SK-N-MC (cell line): Measurements from ENCODE around the gene POLR2B.
A peak's percentile ranks its signal among the peaks of the same experiment; 100 is the strongest.

Source experiments
- DNase-seq: peaks from one replicate; pipeline ENCODE4 v3.0.0-alpha.2; 2011; ENCODE audit warnings: low read depth, low spot score
- H3K27ac ChIP-seq: fragments of 200-600 bp; sonication (generic); 2 replicates; pipeline ENCODE4 v1.5.1; 2016; ENCODE audit warnings: mixed run types
- H3K36me3 ChIP-seq: fragments of 200-600 bp; sonication (generic); 2 replicates; pipeline ENCODE4 v1.6.1; 2017; ENCODE audit warnings: antibody characterized with exemption, low read length, mixed read lengths; ENCODE audit not compliant: insufficient read depth
- H3K4me3 ChIP-seq: fragments of 200-600 bp; sonication (generic); 2 replicates; pipeline ENCODE4 v1.5.1; 2016
- H3K9ac ChIP-seq: fragments of 200-600 bp; sonication (generic); 2 replicates; pipeline ENCODE4 v1.8.0; 2017; ENCODE audit warnings: mixed run types, mixed read lengths; ENCODE audit not compliant: insufficient read length
- H3K9me3 ChIP-seq: fragments of 200-600 bp; sonication (generic); 2 replicates; pipeline ENCODE4 v1.6.1; 2017; ENCODE audit warnings: low read depth, mild to moderate bottlenecking, antibody characterized with exemption, low read length, moderate library complexity, mixed read lengths
- EZH2 ChIP-seq: fragments of 200-600 bp; sonication (generic); IDR thresholded peaks from one replicate; pipeline ENCODE4 v1.6.1; 2017; ENCODE audit warnings: antibody characterized with exemption
- FOXP2 ChIP-seq: optimal IDR thresholded peaks from 2 replicates; pipeline ENCODE3; 2011; ENCODE audit warnings: mild to moderate bottlenecking, moderate library complexity; ENCODE audit not compliant: insufficient read depth; ENCODE audit errors: extremely low read length, control extremely low read depth
- POLR2AphosphoS5 ChIP-seq: IDR thresholded peaks from 2 replicates; pipeline ENCODE4 v1.6.1; 2012; ENCODE audit warnings: mild to moderate bottlenecking, low read depth, low read length, borderline replicate concordance

Gene POLR2B

DNA sequence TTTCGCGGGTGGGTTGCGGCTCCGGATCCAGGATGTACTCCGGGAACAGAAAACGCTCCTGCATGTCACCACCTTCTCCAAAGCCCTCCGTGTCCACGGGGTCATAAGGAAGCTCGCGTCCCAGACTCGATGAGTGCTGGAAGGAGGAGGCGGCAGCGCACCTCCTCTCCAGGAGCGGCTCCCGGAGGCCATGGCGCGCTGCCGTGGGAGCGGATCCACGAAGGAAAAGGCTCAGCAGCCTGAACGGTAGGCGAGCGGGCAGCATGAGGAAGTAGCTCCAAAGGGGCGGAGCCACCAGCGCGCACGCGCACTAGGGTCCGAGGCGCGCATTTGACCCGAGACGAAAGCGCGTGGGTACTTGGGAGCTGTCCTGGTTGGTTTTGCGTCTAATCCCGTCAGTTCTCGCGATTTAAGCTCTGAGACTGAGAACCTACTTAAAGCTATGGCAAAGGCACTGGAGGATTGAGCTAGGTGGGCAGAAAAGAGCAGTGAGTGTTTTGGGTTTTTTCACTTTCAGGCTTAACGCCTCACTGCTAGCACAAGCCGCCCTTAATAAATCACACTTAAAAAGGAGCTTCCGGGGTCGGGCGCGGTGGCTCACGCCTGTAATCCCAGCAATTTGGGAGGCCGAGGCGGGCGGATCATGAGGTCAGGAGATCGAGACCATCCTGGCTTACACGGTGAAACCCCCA, 1.2 kb upstream of the POLR2B start, which contains the start of gene NOA1:
Gene NOA1 (minus strand): TSS at position 286 of the 692 bp plus-strand sequence. CDS start 21 bp downstream, at position 265.
- peaks cover 41% of the 10 kb centered on the region for H3K36me3 ChIP-seq
- TF ChIP-seq FOXP2 (peak; percentile 61), POLR2AphosphoS5 (peak; percentile 91), EZH2 (no peak)
- H3K9ac ChIP-seq, result peak within 1 kb of the TSS; percentile 93
- peak within 1 kb of the TSS; percentile 96 for H3K27ac ChIP-seq
- peak within 1 kb of the TSS; percentile 91 for H3K4me3 ChIP-seq
- peaks cover 3% of the 10 kb centered on the region; the same call in 1 of the 2 replicates for H3K9me3 ChIP-seq
- DNase-seq, result peak; percentile 98

DNA sequence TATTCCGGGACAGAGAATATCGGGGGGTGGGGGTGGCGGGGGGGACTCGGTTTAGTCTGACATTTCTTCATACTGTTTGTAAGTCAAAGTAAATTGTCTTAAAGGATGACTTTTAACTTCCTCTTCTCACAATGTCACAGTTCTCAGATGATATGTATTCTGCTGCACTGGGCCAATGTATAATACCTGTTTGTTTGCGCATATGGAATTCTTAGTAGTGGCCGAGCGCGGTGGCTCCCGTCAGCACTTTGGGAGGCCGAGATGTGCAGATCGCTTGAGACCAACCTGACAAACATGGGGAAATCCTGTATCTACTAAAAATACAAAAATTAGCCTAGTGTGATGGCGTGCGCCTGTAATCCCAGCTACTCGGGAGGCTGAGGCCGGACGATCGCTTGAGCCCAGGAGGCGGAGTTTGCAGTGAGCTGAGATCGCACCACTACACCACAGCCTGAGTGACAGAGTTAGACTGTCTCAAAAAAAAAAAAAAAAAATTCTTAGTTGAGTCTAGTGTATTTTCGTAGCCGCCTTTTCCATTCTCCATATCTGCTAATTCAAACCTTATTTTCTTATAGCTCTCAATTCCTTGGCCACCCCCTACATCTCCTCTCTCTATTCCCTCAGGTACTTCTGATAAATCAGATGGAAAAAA, 851 bp downstream of the POLR2B start:
- no peak for DNase-seq
- Histone ChIP-seq H3K36me3 (peaks cover 25% of the 10 kb centered on the region), H3K9me3 (no peaks in the 10 kb centered on the region), H3K9ac (peak overlapping the region; percentile 93), H3K4me3 (peak overlapping the region; percentile 91), H3K27ac (peak overlapping the region; percentile 96; the same call in 1 of the 2 replicates)
- TF ChIP-seq POLR2AphosphoS5 (no peak), EZH2 (no peak), FOXP2 (no peak)

DNA sequence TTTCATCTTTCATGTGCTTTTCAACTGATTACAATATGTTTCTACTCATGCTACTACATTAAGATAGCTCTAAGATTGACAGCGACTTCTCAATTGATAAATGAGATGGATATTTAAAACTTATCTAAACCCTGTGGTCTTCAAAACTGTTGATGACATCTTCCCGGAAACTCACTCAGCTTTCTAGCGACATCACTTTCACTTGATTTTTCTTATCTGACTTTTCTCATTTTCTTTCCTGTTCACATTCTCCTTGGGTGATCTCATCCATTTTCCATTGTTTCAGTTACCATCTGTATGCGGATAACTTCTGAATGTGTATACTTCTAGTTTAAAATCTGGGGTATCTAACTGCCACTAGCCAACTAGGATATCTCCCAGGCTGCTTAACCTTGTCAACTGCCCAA, 3.1 kb downstream of the POLR2B start:
- no peak overlapping the region for H3K9ac ChIP-seq
- H3K36me3 ChIP-seq, result peaks cover 37% of the 10 kb centered on the region
- no peak for DNase-seq
- TF ChIP-seq FOXP2 (no peak), POLR2AphosphoS5 (no peak), EZH2 (no peak)
- peak overlapping the region; percentile 18; the same call in 1 of the 2 replicates for H3K4me3 ChIP-seq
- H3K9me3 ChIP-seq, result no peaks in the 10 kb centered on the region
- no peak overlapping the region for H3K27ac ChIP-seq

DNA sequence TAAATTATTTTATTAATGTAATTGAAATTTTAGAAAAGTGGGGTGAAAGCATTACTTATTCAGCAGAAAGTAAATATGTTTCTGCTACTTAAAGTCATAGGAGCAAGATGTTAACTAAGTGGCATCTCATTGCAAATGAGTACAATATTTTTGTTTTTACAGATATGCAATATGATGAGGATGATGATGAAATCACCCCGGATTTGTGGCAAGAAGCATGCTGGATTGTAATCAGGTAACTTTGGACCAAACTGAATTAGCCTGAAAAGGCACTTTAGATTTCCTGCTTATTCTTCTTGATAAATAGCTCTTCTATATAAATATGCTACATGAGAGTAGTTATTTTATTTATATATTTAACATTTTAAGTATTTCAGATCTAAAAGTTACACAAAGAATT, 7.5 kb downstream of the POLR2B start:
- no peak overlapping the region for H3K4me3 ChIP-seq
- no peak for DNase-seq
- H3K27ac ChIP-seq, result no peak overlapping the region
- no peak for TF ChIP-seq EZH2
- no peak for TF ChIP-seq FOXP2
- TF ChIP-seq POLR2AphosphoS5, result no peak
- H3K9me3 ChIP-seq, result no peaks in the 10 kb centered on the region
- H3K36me3 ChIP-seq, result peaks cover 72% of the 10 kb centered on the region
- no peak overlapping the region for H3K9ac ChIP-seq

DNA sequence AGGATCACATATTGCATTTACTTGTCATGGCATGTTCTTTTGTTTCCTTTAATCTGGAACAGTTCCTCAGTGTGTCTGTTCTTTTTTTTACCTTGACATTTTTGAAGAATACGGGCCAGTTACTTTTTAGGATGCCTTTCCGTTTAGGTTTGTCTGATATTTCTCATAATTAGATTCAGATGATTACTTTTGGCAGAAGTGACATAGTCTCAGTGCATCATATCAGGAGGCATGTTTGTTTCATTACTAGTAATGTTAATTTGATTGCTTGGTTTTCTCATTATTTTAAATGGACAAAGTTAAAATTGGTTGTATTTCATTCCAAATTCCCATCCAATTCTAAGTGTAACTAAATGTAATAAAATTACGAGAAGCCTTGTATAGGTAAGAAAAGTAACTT, 8.3 kb downstream of the POLR2B start:
- no peak for DNase-seq
- TF ChIP-seq EZH2 (no peak), FOXP2 (no peak), POLR2AphosphoS5 (no peak)
- peaks cover 72% of the 10 kb centered on the region for H3K36me3 ChIP-seq

DNA sequence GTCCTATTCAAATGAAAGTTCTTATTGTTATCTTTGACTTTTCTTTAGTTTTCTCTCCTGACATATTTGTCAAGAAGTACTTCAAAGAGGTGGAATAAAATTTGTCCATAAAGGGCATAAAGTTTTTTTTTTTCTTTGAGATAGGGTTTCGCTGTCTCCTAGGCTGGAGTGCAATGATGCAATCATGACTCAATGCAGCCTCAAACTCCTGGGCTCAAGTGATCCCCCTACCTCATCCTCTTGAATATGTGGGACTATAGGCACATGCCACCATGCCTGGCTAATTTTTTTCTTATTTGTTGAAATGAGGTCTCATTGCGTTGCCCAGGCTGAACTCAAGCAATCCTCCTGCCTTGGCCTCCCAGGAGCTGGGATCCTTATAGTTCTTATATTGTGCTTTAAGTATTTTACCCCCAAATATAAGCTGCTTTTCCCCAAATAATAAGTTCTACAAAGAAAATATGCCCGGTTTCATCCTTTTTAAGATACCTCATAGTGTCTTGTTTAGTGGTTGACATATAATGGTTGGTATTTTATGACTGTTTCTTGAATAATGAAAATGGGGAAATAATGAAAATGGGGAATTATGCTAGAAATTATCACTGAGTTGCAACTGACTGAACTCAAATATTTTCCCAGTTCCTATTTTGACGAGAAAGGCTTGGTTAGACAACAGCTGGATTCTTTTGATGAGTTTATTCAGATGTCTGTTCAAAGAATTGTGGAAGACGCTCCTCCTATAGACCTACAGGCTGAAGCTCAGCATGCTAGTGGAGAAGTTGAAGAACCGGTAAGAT, 11.6 kb downstream of the POLR2B start:
- no peak for DNase-seq
- Histone ChIP-seq H3K36me3 (peaks cover 88% of the 10 kb centered on the region), H3K27ac (peak overlapping the region; percentile 44; the same call in 1 of the 2 replicates), H3K4me3 (no peak overlapping the region), H3K9ac (no peak overlapping the region), H3K9me3 (no peaks in the 10 kb centered on the region)
- no peak for TF ChIP-seq FOXP2
- TF ChIP-seq EZH2, result no peak
- no peak for TF ChIP-seq POLR2AphosphoS5

More for the DNA sequence above, 8.3 kb downstream of the POLR2B start:
- Histone ChIP-seq H3K4me3 (no peak overlapping the region), H3K9me3 (no peaks in the 10 kb centered on the region), H3K9ac (no peak overlapping the region), H3K27ac (no peak overlapping the region)

DNA sequence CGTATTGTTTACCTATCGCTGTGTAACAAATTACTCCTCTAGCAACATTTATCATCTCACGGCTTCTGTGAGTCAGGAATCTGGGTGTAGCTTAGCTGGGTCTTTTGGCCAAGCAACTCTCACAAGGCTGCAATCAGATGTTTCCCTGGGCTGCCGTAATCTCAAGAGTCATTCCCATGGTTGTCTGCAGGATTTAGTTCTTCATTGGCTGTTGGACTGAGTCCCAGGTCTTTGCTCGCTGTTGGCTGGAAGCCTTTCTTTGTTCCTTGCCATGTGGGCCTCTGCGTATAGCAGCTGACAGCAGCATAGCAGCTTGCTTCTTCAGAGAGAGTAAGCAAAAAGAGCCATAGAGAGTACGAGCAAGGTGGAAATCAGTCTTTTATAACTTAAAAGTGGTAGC, 16.8 kb downstream of the POLR2B start:
- Histone ChIP-seq H3K4me3 (no peak overlapping the region), H3K27ac (peak overlapping the region; percentile 1; the same call in 1 of the 2 replicates), H3K36me3 (peaks cover 87% of the 10 kb centered on the region), H3K9me3 (no peaks in the 10 kb centered on the region), H3K9ac (no peak overlapping the region)
- no peak for DNase-seq
- TF ChIP-seq FOXP2 (no peak), EZH2 (no peak), POLR2AphosphoS5 (no peak)

DNA sequence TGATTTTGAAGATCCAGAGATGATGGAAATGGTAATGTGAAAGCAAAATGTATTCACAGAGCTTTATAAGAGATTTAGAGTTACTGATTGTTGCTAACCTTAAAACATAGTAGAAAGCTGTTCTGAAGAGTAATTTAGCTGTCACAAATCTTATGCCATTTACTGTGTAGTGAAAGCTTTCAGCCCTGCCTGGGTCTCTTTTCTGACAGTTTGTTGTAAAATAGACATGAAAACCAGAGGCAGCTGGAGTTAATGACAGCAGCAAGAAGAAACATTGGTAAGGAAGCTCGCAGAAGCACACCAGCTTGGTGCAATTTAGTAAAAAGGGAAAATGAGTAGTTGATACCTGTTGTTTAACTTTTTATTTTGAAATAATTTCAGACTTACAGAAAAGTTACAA, 21.1 kb downstream of the POLR2B start:
- TF ChIP-seq FOXP2 (no peak), EZH2 (no peak), POLR2AphosphoS5 (no peak)
- Histone ChIP-seq H3K9me3 (no peaks in the 10 kb centered on the region), H3K27ac (no peak overlapping the region), H3K4me3 (no peak overlapping the region), H3K9ac (no peak overlapping the region), H3K36me3 (peaks cover 87% of the 10 kb centered on the region)
- DNase-seq, result no peak
